LNCaP clone FGC (cell line): ENCODE results near the gene RWDD2A.

Experiments
- DNase-seq: peaks from one replicate; pipeline ENCODE4 v3.0.0-alpha.2; 2011; ENCODE audit warnings: low read depth
- H3K4me3 ChIP-seq: 2 replicates; pipeline ENCODE4 v1.5.1; 2011; ENCODE audit warnings: mild to moderate bottlenecking, low read depth, low read length, control low read depth
- CTCF ChIP-seq: IDR thresholded peaks from 2 replicates; pipeline ENCODE4 v1.5.1; 2012; ENCODE audit warnings: mild to moderate bottlenecking; ENCODE audit not compliant: control insufficient read depth, insufficient read depth; ENCODE audit errors: extremely low read depth

Gene RWDD2A

DNA sequence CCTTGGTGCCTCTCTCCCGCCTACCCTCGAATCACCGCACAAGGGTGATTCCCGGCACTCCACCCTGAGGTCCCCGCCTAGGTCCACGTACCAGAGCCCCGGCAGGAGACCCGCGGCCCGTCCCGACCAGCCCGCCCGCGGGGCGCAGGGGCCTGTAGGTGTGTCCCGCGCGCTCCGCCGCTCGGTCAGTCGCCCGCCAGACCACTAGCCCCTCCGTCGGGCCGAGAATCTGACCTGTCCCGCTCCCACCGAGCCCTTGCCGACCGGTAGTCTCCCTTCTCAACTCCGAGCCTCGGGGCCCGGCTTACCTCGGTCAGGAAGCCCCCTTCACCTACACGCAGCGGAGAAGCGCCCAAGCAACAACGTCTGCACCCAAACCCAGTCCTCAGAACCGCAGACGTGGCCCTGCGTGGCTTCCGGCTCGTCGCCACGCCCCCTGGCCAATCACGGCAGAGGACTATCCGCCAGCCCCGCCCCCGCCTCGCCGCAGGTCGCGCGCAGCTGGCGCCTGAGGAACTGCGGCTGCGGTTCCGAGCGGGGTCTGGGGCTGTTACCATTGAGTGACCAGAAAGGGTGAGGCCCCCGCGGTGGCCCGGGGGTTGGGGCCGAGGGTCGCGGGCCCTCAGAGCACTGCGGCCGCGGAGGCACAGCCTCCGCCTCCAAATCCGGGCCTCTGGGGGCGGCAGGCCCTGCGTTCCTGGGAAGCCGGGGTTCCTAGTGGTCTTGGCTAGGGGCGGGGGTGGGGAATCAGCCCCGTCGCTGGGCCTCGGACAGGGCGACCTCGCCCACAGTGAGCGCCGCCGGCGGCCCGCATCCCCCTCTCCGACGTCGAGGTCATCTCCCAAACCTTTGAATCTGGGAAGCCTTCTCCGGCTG lies at the start of gene RWDD2A, which contains the start of gene PGM3:
Gene RWDD2A (plus strand): TSS at position 487 of the 876 bp plus-strand sequence. CDS start 1,095 bp downstream, outside the sequence.
Gene PGM3 (minus strand): TSS at position 395 of the 876 bp plus-strand sequence. CDS start 2,253 bp downstream, outside the sequence.
- peak within 1 kb of the TSS; percentile 86 for H3K4me3 ChIP-seq
- TF ChIP-seq CTCF: no peak
- DNase-seq: peak; percentile 59

DNA sequence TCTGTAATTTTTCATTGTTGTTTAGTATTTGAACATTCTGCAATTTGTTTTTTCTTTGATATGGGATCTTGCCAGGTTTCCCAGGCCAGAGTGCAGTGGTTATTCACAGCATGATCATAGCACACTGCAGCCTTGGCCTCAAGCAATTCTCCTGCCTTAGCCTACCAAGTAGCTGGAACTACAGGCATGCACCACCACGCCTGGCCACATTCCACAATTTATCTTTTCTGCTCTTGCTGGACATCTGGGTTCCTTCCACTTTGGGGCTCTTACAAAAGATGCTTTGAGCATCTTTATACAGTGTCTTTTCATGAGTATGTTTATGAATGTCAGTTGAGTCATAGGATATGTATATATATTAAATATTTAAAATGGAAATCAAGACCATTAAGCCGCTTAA lies 42.0 kb upstream of the RWDD2A start:
- TF ChIP-seq CTCF: no peak
- DNase-seq: no peak
- no peak overlapping the region for H3K4me3 ChIP-seq

DNA sequence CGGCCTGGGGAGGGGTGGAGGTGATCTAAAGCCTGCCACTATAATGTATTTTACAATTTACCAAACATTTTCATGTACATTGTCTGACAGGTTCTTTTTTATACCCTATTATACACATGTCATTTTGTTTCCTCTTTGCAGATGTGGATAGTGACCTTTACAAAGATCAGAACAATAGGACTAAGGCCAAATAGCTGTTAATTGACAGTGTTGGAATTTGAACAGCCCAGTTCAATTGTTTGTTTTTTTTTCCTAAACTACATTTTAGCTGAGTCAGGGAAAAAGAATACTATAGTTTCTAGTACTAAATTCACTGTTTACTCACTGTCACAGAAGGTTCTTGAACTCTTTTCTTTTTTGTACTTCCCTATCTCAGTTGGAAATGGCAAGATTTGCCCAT lies 40.2 kb upstream of the RWDD2A start:
- TF ChIP-seq CTCF: no peak
- H3K4me3 ChIP-seq: no peak overlapping the region
- DNase-seq: no peak

DNA sequence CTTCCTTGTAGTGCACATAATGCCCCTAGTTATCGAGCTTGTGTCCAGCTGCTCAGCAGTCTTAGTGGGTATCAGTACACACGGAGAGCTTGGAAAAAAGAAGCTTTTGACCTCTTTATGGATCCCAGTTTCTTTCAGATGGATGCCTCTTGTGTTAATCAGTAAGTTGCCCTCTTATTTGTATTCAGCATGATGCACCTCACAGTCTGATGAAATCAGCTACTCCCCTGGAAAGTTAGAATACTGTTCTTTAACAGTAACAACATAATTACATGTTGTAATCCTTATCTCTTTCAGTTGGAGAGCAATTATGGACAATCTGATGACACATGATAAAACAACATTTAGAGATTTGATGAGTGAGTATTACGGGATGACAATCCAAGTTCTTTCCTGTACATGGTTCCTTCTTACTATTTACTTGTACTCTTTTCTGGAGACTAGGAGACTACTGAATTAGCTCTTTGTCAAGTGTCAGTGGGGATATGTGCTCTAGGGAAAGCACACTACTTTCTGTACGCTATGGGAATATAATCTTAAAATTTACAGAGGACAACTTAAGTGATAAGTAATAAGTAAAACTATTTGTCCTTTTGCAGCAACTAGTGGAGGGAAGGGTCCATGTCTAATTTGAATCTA lies 39.2 kb upstream of the RWDD2A start:
- no peak for TF ChIP-seq CTCF
- DNase-seq: no peak
- no peak overlapping the region for H3K4me3 ChIP-seq

GRCh38 chr6:83155794-83156193 lies 37.4 kb upstream of the RWDD2A start:
- DNase-seq: no peak
- no peak for TF ChIP-seq CTCF

GRCh38 chr6:83160167-83160566 lies 33.0 kb upstream of the RWDD2A start:
- H3K4me3 ChIP-seq: no peak overlapping the region
- no peak for TF ChIP-seq CTCF
- DNase-seq: no peak

More at GRCh38 chr6:83155794-83156193, 37.4 kb upstream of the RWDD2A start:
- H3K4me3 ChIP-seq: no peak overlapping the region
